Progenitor cell of endocrine pancreas (in vitro differentiated cells): ENCODE results near the gene PLCZ1. TPM values are rescaled to one million over a fixed set of nuclear protein-coding genes. Genes with fewer than 3 reads are reported as not detected.

Experiments used
- DNase-seq: peaks from one replicate; pipeline ENCODE4 v3.0.0; 2021; ENCODE audit warnings: low spot score; ENCODE audit not compliant: unreplicated experiment
- H3K27ac Mint-ChIP-seq: 2 replicates; pipeline ENCODE4 v1.8.0; 2021; ENCODE audit warnings: mild to moderate bottlenecking, moderate library complexity, mixed read lengths
- H3K27me3 Mint-ChIP-seq: 2 replicates; pipeline ENCODE4 v1.8.0; 2021; ENCODE audit warnings: mixed read lengths
- H3K36me3 Mint-ChIP-seq: 2 replicates; pipeline ENCODE4 v1.8.0; 2022; ENCODE audit warnings: mixed read lengths; ENCODE audit not compliant: insufficient read depth
- H3K4me1 Mint-ChIP-seq: 2 replicates; pipeline ENCODE4 v1.8.0; 2021; ENCODE audit warnings: low read depth, mixed read lengths
- H3K4me3 Mint-ChIP-seq: 2 replicates; pipeline ENCODE4 v1.8.0; 2021; ENCODE audit warnings: low read depth, mild to moderate bottlenecking, moderate library complexity, mixed read lengths
- H3K9me3 Mint-ChIP-seq: 2 replicates; pipeline ENCODE4 v1.8.0; 2021; ENCODE audit warnings: low read depth, mixed read lengths
- total RNA-seq: library from RNA; stranded (reverse); gene quantifications from 2 replicates; pipeline ENCODE4 v1.2.1, GENCODE V29; 2021
- TF ChIP-seq, protein P1 (sequence below): fragments of 200-600 bp; sonication (generic); IDR thresholded peaks from one replicate; pipeline ENCODE4 v1.5.0; 2021; ENCODE audit warnings: antibody characterized with exemption, mild to moderate bottlenecking; ENCODE audit not compliant: unreplicated experiment

PLCZ1 gene
- total RNA-seq, 1 donor from 2014 or later, result not detected

- H3K9me3 Mint-ChIP-seq, result no peaks in the 10 kb centered on the region
- H3K27ac Mint-ChIP-seq, result no peak overlapping the region
- no peaks in the 10 kb centered on the region for H3K4me1 Mint-ChIP-seq
- no peaks in the 10 kb centered on the region for H3K27me3 Mint-ChIP-seq
- TF ChIP-seq, protein P1, sequence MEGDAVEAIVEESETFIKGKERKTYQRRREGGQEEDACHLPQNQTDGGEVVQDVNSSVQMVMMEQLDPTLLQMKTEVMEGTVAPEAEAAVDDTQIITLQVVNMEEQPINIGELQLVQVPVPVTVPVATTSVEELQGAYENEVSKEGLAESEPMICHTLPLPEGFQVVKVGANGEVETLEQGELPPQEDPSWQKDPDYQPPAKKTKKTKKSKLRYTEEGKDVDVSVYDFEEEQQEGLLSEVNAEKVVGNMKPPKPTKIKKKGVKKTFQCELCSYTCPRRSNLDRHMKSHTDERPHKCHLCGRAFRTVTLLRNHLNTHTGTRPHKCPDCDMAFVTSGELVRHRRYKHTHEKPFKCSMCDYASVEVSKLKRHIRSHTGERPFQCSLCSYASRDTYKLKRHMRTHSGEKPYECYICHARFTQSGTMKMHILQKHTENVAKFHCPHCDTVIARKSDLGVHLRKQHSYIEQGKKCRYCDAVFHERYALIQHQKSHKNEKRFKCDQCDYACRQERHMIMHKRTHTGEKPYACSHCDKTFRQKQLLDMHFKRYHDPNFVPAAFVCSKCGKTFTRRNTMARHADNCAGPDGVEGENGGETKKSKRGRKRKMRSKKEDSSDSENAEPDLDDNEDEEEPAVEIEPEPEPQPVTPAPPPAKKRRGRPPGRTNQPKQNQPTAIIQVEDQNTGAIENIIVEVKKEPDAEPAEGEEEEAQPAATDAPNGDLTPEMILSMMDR, result no peak
- no peak for DNase-seq
- peaks cover 4% of the 10 kb centered on the region for H3K36me3 Mint-ChIP-seq
- H3K4me3 Mint-ChIP-seq, result no peak overlapping the region
Observed at GRCh38 chr12:18640321-18640955, 97.4 kb downstream of the PLCZ1 start.

DNA sequence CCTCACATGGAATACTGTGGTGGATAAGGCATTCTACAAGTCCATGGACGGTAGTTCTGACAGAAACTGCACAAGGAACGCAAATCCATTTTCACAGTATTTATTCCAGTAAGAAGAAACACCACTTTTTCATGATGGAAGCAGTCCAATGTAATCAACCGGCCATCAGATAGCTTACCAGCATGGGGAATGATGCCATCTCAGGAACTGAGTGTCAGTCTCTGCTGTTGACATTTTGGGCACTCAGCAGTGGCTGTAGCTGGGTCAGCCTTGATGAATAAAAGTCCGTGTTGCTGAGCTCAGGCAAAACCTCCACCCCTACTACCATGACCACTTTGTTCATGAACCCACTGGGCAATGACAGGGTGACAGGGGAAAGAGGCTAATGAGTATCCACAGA is 103.4 kb downstream of the PLCZ1 start:
- Mint-ChIP-seq H3K9me3 (peaks cover 4% of the 10 kb centered on the region), H3K27me3 (no peaks in the 10 kb centered on the region), H3K27ac (no peak overlapping the region), H3K4me1 (peaks cover 1% of the 10 kb centered on the region), H3K36me3 (peaks cover 3% of the 10 kb centered on the region), H3K4me3 (no peak overlapping the region)
- no peak for DNase-seq
- TF ChIP-seq, protein P1, result no peak

Other genes starting within 250 kb of the PLCZ1 start
- 0.29 and 0.36 TPM in 2 replicates for gene CAPZA3, start 107 bp upstream of the PLCZ1 start, total RNA-seq